Measurements from ENCODE around the gene LARP4B. TPM values are rescaled to one million over a fixed set of nuclear protein-coding genes. Genes with fewer than 3 reads are reported as not detected.

LARP4B gene
- total RNA-seq, 4 donors from 2014 or later: 24.9 to 47.5 (median 35.2) TPM

GRCh38 chr10:966466-967235 is 35.1 kb upstream of the LARP4B start:
- H3K36me3 ChIP-seq: no peaks in the 10 kb centered on the region
- ATAC-seq: no peak
- H3K27ac ChIP-seq: no peak overlapping the region
- no peaks in the 10 kb centered on the region for H3K27me3 ChIP-seq
- peaks cover 0 to 21% (median 4%) of the 10 kb centered on the region in 3 donors for H3K4me1 ChIP-seq
- no peak for TF ChIP-seq EP300 (IDR thresholded peaks at IDR 0.05)
- TF ChIP-seq CTCF (IDR thresholded peaks at IDR 0.05): no peak
- TF ChIP-seq POLR2A (IDR thresholded peaks at IDR 0.05): no peak
- H3K9me3 ChIP-seq: no peaks in the 10 kb centered on the region
- H3K4me3 ChIP-seq: no peak overlapping the region
- 77 to 93% methylated on average over 11 to 13 of the region's 20 CpGs for WGBS, 2 donors (ENCODE audit: low coverage in 1 of 2)

DNA sequence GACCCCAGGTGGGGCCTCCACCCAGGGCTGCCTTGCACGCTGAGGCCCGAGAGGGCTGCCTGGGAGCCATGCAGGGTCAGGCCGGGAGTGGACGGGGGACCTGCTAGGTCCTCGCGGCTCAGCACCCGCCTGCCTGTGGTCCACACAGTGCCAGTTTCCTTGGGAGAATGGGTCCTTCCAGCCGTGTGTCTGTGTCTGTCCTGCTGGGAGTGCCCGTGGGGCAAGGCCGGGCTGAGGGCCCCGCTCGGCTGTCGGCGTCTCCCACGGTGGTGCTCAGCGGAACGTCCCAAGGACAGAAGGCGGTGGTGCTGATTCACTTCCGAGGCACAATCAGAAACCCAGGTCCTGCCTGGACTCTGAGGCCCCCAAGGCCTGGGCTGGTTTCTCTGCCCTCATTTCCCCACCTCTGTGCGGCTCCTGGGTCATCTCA is 33.5 kb upstream of the LARP4B start:
- WGBS, 2 donors (ENCODE audit: low coverage in 1 of 2): 60% methylated on average over 1 of the region's 20 CpGs; no CpG with 5 or more reads in 1 of the 2 donors
- Histone ChIP-seq H3K27ac (no peak overlapping the region), H3K4me1 (peaks cover 0 to 4% (median 0%) of the 10 kb centered on the region in 3 donors), H3K36me3 (no peaks in the 10 kb centered on the region), H3K9me3 (no peaks in the 10 kb centered on the region), H3K4me3 (no peak overlapping the region), H3K27me3 (peaks cover under 1% of the 10 kb centered on the region)
- TF ChIP-seq POLR2AphosphoS5 (IDR thresholded peaks at IDR 0.05) (no peak), POLR2A (IDR thresholded peaks at IDR 0.05) (no peak), CTCF (IDR thresholded peaks at IDR 0.05) (no peak), EP300 (IDR thresholded peaks at IDR 0.05) (no peak)
- ATAC-seq: no peak

GRCh38 chr10:964321-964987 is 32.9 kb upstream of the LARP4B start:
- H3K36me3 ChIP-seq: no peaks in the 10 kb centered on the region
- WGBS, 2 donors (ENCODE audit: low coverage in 1 of 2): 48 to 70% methylated on average over 6 to 14 of the region's 15 CpGs
- TF ChIP-seq CTCF (IDR thresholded peaks at IDR 0.05) (no peak), POLR2AphosphoS5 (IDR thresholded peaks at IDR 0.05) (no peak), EP300 (IDR thresholded peaks at IDR 0.05) (no peak), POLR2A (IDR thresholded peaks at IDR 0.05) (no peak)

DNA sequence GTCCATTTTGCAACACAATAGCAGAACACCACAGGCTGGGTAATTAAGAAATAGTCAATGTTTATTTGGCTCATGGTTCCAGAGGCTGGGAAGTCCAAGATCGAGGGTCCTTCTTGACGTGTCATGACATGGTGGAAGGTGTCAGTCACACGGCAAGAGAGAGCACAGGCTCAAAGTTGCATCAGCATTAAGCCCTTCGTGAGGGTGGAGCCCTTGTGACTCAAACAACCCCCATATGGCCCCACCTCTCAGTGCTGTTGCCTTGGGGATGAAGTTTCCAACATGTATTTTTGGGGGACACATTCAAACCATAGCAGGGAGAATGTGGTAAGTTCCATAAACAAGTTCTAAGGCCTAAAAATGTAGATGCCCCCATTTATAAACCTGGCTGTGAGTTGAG is 32.1 kb upstream of the LARP4B start:
- TF ChIP-seq EP300 (IDR thresholded peaks at IDR 0.05): no peak
- Histone ChIP-seq H3K9me3 (no peaks in the 10 kb centered on the region), H3K4me3 (no peak overlapping the region), H3K36me3 (no peaks in the 10 kb centered on the region), H3K27ac (no peak overlapping the region), H3K27me3 (peaks cover 9% of the 10 kb centered on the region), H3K4me1 (no peaks in the 10 kb centered on the region)
- ATAC-seq: no peak
- 89 to 93% methylated on average over 4 of the region's 4 CpGs for WGBS, 2 donors (ENCODE audit: low coverage in 1 of 2)

More at GRCh38 chr10:964321-964987, 32.9 kb upstream of the LARP4B start:
- Histone ChIP-seq H3K4me3 (no peak overlapping the region), H3K27ac (no peak overlapping the region), H3K27me3 (peaks cover 4% of the 10 kb centered on the region), H3K4me1 (no peaks in the 10 kb centered on the region), H3K9me3 (no peaks in the 10 kb centered on the region)
- ATAC-seq: no peak

GRCh38 chr10:963186-963585 is 31.7 kb upstream of the LARP4B start:
- H3K9me3 ChIP-seq: no peaks in the 10 kb centered on the region
- no peak overlapping the region for H3K4me3 ChIP-seq
- H3K27ac ChIP-seq: no peak overlapping the region
- no peaks in the 10 kb centered on the region for H3K36me3 ChIP-seq
- whole genome bisulfite sequencing, 2 donors (ENCODE audit: low coverage in 1 of 2): 70% methylated on average over 4 to 5 of the region's 5 CpGs
- peaks cover 13% of the 10 kb centered on the region for H3K27me3 ChIP-seq
- no peak for ATAC-seq
- no peak for TF ChIP-seq POLR2A (IDR thresholded peaks at IDR 0.05)
- no peaks in the 10 kb centered on the region for H3K4me1 ChIP-seq

DNA sequence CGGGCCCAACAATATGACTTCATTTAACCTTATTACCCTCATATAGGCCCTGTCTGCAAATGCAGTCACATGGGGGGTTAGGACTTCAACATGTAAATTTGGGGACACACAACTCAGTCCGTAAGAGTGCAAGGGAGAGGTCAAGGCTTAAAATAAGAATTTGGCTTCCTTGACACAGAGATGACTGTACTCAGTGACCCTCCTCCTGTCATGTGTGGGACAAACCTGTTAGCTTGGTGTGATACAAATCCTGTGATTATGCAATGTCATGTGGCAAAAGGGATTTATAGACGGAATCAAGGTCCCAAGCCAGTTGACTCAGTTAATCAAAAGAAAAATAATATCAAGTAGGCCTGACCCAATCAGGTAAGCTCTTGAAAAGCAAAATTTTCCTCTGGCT is 30.8 kb upstream of the LARP4B start:
- H3K9me3 ChIP-seq: no peaks in the 10 kb centered on the region
- no peaks in the 10 kb centered on the region for H3K4me1 ChIP-seq
- H3K36me3 ChIP-seq: no peaks in the 10 kb centered on the region
- TF ChIP-seq CTCF (IDR thresholded peaks at IDR 0.05) (no peak), EP300 (IDR thresholded peaks at IDR 0.05) (no peak), POLR2A (IDR thresholded peaks at IDR 0.05) (no peak), POLR2AphosphoS5 (IDR thresholded peaks at IDR 0.05) (no peak)
- WGBS, 2 donors (ENCODE audit: low coverage in 1 of 2): 90 to 97% methylated on average over 2 to 3 of the region's 3 CpGs
- peaks cover 16% of the 10 kb centered on the region for H3K27me3 ChIP-seq
- ATAC-seq: no peak
- no peak overlapping the region for H3K27ac ChIP-seq
- no peak overlapping the region for H3K4me3 ChIP-seq

Data from gastroesophageal sphincter (tissue), 4 donors.